A673 (cell line): ENCODE measurements around the gene CDC42SE2. TPM values are rescaled to one million over a fixed set of nuclear protein-coding genes. Genes with fewer than 3 reads are reported as not detected.

ENCODE experiments used
- BruUV-seq: library from RNA; stranded (reverse); fragments of 400-500 nt; replicated peaks from 2 replicates; lab custom pipeline; 2021; lab: Mats Ljungman, UMichigan
- CTCF ChIA-PET: fragments of 300-600 bp; sonication (Branson Sonifier 250); formaldehyde crosslinking; loops from one replicate; lab custom pipeline; 2022; ENCODE audit warnings: antibody characterized with exemption; lab: Charles Lee
- POLR2A ChIA-PET: fragments of 300-600 bp; sonication (Branson Sonifier 250); formaldehyde crosslinking; loops from one replicate; lab custom pipeline; 2022; ENCODE audit warnings: antibody characterized with exemption; ENCODE audit not compliant: low non-redundant PET; lab: Charles Lee
- DNase-seq: peaks from one replicate; pipeline ENCODE4 v3.0.0-alpha.2; 2015; ENCODE audit warnings: low spot score
- H3K27ac ChIP-seq: fragments of 200-600 bp; sonication (generic); 2 replicates; pipeline ENCODE4 v1.5.1; 2016; ENCODE audit warnings: mixed run types, low read depth, mild to moderate bottlenecking, mixed read lengths, antibody characterized with exemption, low read length; ENCODE audit not compliant: poor library complexity, severe bottlenecking
- H3K27me3 ChIP-seq: fragments of 200-600 bp; sonication (generic); replicated peaks from 2 replicates; pipeline ENCODE4 v1.6.1; 2017; ENCODE audit warnings: mixed run types, low read depth, mild to moderate bottlenecking, mixed read lengths, antibody characterized with exemption, low read length; ENCODE audit not compliant: insufficient read depth, poor library complexity
- H3K36me3 ChIP-seq: fragments of 200-600 bp; sonication (generic); 2 replicates; pipeline ENCODE4 v1.6.1; 2016; ENCODE audit warnings: mixed run types, mild to moderate bottlenecking, mixed read lengths, antibody characterized with exemption, low read length; ENCODE audit not compliant: insufficient read depth, poor library complexity, severe bottlenecking
- H3K4me1 ChIP-seq: fragments of 200-600 bp; sonication (generic); 2 replicates; pipeline ENCODE4 v1.6.1; 2017; ENCODE audit warnings: mixed run types, mild to moderate bottlenecking, mixed read lengths, antibody characterized with exemption, low read length; ENCODE audit not compliant: insufficient read depth, poor library complexity, severe bottlenecking
- H3K4me3 ChIP-seq: fragments of 200-600 bp; sonication (generic); 2 replicates; pipeline ENCODE4 v1.5.1; 2016; ENCODE audit warnings: low read depth, mixed run types, mild to moderate bottlenecking, mixed read lengths, low read length; ENCODE audit not compliant: poor library complexity, severe bottlenecking
- H3K9me3 ChIP-seq: fragments of 200-600 bp; sonication (generic); 2 replicates; pipeline ENCODE4 v1.6.1; 2016; ENCODE audit warnings: mixed run types, low read depth, mild to moderate bottlenecking, mixed read lengths, antibody characterized with exemption, low read length; ENCODE audit not compliant: poor library complexity, severe bottlenecking
- CTCF ChIP-seq: fragments of 300-800, 200-600 bp; sonication (generic); conservative IDR thresholded peaks from 2 replicates; pipeline ENCODE4 v1.5.1; 2017; ENCODE audit warnings: low read depth, mild to moderate bottlenecking, antibody characterized with exemption, low read length, moderate library complexity, mixed read lengths
- EZH2 ChIP-seq: fragments of 200-600 bp; sonication (generic); IDR thresholded peaks from 2 replicates; pipeline ENCODE4 v1.6.1; 2017; ENCODE audit warnings: borderline replicate concordance, low read depth, mild to moderate bottlenecking, mixed read lengths, antibody characterized with exemption, low read length; ENCODE audit not compliant: poor library complexity, severe bottlenecking
- intact Hi-C: fragments of 100-400 bp; cut with micrococcal nuclease; formaldehyde crosslinking; loops from one replicate; pipeline ENCODE4 v1.10.0; 2022; ENCODE audit not compliant: unreplicated experiment
- total RNA-seq: library from RNA; stranded (reverse); gene quantifications from 2 replicates; pipeline ENCODE4 v1.2.3, GENCODE V29; 2021

CDC42SE2 gene
- total RNA-seq, 1 experiment from 2014 or later, result 25.5 TPM

- no peak overlapping the region for H3K4me3 ChIP-seq
- intact Hi-C loops, result no loop called here
- TF ChIP-seq EZH2 (no peak), CTCF (no peak)
- H3K27me3 ChIP-seq, result no peaks in the 10 kb centered on the region
- POLR2A ChIA-PET, result no interaction called here
- no TSS peak for BruUV-seq
- no peaks in the 10 kb centered on the region for H3K4me1 ChIP-seq
- H3K36me3 ChIP-seq, result no peaks in the 10 kb centered on the region
- H3K27ac ChIP-seq, result no peak overlapping the region
- CTCF ChIA-PET, result no interaction called here
- DNase-seq, result no peak
- no peaks in the 10 kb centered on the region for H3K9me3 ChIP-seq
Measured at GRCh38 chr5:131258733-131259132, 5.1 kb upstream of the CDC42SE2 start.

- intact Hi-C loops, result no loop called here
- H3K27me3 ChIP-seq, result no peaks in the 10 kb centered on the region
- no peaks in the 10 kb centered on the region for H3K36me3 ChIP-seq
- POLR2A ChIA-PET, result no interaction called here
- H3K4me3 ChIP-seq, result no peak overlapping the region
- no peak for DNase-seq
- no TSS peak for BruUV-seq
- no peak overlapping the region for H3K27ac ChIP-seq
- H3K9me3 ChIP-seq, result no peaks in the 10 kb centered on the region
- TF ChIP-seq CTCF, result no peak
- TF ChIP-seq EZH2, result no peak
- H3K4me1 ChIP-seq, result no peaks in the 10 kb centered on the region
- CTCF ChIA-PET, result no interaction called here
Measured at GRCh38 chr5:131259326-131259725, 4.5 kb upstream of the CDC42SE2 start.

- no peak for TF ChIP-seq EZH2
- Histone ChIP-seq H3K36me3 (no peaks in the 10 kb centered on the region), H3K9me3 (no peaks in the 10 kb centered on the region), H3K4me3 (no peak overlapping the region), H3K27ac (no peak overlapping the region), H3K4me1 (peaks cover 3% of the 10 kb centered on the region), H3K27me3 (no peaks in the 10 kb centered on the region)
- DNase-seq, result no peak
- no TSS peak for BruUV-seq
- POLR2A ChIA-PET, result interaction anchor here (0.6 kb wide), 1 partner anchor 25 kb away, joined by 4 read pairs; no protein-coding TSS in a partner anchor
- CTCF ChIA-PET, result no interaction called here
- intact Hi-C loops, result no loop called here
Measured at GRCh38 chr5:131260895-131261294, 3.0 kb upstream of the CDC42SE2 start.

- ChIA-PET CTCF (no interaction called here), POLR2A (no interaction called here)
- Histone ChIP-seq H3K27ac (no peak overlapping the region), H3K4me3 (no peak overlapping the region), H3K36me3 (no peaks in the 10 kb centered on the region), H3K27me3 (no peaks in the 10 kb centered on the region), H3K9me3 (no peaks in the 10 kb centered on the region), H3K4me1 (peaks cover 7% of the 10 kb centered on the region)
- TF ChIP-seq EZH2 (no peak), CTCF (no peak)
- intact Hi-C loops, result no loop called here
- no TSS peak for BruUV-seq
- DNase-seq, result no peak
Measured at GRCh38 chr5:131261483-131261882, 2.4 kb upstream of the CDC42SE2 start.
